Brain pericyte (primary cell): ENCODE results near the gene PLA2G4A.

ENCODE experiments used
- DNase-seq: peaks from one replicate; pipeline ENCODE4 v3.0.0-alpha.2; 2012; ENCODE audit warnings: low read depth, low spot score

Gene PLA2G4A

DNA sequence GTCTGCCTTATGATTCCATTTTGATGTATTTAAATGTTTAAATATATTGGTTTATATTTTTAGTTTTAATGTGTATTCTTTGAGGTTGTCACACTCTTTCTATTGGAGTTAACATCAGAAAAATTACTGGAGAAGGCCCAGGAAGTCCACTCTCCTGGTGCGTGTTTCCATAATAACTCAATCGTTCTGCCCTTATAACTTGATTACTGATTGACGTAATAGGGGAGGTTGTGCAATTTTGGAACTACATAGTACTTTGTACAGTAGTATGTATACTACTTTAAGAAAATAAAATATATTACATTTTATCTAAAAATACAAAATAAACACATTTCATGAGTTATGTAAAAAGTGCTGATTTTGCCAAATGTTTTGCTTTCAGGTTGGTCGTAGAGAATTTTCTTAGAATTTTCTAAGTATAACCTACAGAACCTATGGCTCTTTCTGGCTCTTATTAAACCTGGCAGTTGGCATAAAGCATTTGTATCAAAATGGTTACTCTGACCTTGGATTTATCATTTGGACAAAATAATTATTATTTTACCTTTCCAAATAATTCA, 5.7 kb downstream of the PLA2G4A start:
- DNase-seq: no peak

DNA sequence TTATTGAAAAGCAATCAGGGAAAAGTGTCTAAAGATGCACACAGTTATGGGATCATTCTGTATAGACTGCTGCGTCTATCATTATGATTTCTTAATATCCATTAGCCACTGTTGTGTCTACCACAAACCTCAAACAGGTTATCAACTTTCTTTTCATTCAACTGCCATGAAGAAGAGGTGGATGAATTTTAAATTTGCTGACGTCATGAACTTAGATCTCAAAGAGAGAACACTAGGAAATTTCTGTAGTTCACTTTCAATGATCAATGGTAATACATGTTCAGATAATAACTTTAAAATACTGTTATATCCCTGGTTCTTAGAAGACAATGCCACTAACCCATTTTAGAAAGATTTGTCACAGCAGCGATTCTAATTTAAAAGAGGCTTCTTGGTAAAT, 6.7 kb downstream of the PLA2G4A start:
- DNase-seq: no peak

DNA sequence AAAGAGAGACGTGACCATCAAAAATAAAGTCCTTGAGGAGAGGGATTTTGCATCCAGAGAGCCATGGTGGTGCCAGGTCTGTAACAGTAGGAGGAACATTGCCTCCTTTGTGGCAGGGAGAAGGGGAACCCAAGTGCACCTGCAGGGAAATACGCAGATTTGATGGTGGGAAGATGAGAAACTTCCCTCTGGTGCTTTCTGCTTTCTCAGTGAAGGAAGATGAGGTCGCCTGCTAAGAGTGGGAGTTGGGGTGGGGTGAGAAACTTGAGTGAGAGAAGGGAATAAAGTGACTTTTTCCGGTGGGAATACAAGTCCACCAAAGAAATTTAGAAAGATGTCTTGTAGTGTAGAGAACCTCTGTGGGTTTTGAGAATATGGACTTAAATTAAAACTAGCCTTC, 9.1 kb downstream of the PLA2G4A start:
- no peak for DNase-seq

DNA sequence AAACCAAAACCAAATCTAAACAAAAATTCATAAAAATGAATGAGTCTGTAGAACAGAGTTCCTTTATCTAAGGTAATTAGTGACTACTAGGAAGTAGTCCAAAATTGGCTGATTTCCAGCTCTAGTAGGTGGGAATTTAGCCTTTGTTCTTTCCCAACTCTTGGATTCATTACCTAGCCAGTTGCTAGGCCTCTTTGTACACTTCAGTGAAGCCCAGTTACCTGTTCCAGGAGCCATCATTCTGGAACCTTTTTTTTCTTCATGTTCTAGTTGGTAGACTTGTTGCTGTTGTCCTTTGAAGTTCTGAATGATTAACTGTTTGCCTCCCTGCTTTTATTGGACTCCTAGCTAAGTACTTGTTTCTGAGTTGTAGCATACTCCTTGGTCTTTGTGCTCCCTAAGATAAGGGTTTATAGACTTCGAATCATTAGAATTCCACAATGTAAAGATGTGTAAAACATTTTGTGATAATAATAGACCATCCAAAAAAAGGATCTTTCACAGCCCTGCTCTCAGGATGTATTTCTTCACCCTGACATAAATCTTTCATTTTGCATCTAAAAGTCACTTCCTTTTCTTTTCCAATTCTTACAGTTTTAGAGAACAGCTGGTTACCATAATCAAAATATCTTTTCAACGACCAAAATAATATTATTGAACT, 9.8 kb downstream of the PLA2G4A start:
- DNase-seq: no peak

DNA sequence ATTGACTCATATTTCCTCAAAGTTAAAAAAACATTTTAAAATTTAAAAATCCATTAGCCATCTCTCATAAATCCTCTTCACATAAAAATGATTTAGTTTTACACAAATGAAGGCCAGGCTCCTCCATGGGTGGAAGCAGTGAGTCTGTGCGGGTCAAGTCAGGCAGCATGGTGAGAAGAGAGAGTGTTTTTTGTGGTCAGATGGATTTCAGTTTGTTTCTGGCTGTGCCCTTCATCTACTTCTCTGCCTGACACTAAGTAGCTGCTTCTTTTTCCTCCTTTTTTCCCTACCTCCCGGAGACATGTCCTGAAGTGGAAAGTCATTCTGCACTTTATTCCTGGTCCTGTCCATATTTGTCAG, 10.3 kb downstream of the PLA2G4A start:
- no peak for DNase-seq

DNA sequence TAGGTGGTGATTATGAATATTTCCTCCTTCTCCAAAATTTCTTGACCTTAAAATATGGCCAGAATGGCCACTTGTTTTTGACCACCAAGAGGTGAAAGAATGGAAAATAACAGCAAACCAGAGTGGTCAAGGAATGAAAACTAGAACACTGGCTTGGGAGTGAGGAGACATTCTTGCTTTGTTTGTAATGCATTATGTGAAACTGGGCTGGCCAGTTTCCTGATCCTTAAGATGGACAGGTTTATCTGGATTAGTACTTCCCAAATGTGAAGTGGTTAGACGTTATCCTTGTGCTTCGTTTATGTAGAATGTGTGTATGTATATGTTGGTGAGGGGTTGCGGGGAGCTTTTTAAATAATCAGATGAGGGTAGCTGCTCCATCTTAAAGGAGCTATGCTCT, 12.8 kb downstream of the PLA2G4A start:
- no peak for DNase-seq

DNA sequence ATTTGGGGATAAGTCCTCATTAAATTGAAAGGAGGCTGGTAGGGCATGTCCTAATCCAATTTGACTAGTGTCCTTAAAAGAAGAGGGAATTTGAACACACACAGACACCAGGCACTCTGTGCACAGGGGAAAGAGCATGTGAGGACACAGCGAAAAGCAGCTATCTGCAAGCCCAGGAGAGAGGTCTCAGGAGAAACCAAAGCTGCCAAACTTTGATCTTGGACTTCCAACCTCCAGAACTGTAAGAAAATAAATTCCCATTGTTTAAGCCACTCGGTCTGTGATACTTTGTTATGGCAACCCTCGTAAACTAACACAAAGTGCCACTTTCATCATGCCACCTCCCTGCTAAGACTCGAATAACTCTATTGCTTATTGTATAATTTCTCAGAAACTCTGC, 13.8 kb downstream of the PLA2G4A start:
- no peak for DNase-seq

DNA sequence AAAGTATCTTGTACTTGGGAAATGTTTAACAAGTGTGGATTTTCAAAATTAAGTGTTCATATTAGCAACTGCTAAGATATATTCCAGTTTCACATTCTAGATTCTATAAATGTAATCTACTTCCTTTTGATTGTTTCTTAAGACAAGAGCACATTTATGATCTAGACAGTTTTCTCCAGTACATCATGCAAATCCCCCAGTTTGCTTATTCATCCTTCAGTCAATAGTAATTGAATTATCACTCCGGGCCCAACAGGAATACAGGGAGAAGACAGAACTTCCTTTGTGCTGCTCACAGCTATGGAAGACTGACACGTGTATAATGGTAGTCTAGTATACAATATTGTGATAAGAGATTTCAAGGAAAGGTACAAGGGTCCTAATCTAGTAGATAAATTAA, 14.5 kb downstream of the PLA2G4A start:
- no peak for DNase-seq

DNA sequence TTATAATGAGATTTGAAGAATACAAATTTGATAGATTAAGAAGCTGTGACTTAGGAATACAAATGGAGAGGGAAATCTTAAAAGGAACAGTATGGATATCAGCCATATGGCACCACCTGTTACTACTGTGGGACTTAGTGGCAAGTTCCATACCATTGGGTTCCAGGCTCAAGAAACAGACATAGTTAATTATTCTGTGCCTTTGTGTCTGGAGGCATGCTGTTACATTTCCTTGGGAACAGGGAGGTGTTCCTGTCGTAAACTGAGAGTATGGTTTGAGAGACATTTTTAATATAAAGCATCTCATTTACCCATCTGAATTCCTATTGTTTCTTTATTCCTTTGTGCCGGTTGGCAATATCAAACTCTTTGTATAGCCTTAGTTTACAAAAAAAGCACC, 15.2 kb downstream of the PLA2G4A start:
- DNase-seq: no peak

DNA sequence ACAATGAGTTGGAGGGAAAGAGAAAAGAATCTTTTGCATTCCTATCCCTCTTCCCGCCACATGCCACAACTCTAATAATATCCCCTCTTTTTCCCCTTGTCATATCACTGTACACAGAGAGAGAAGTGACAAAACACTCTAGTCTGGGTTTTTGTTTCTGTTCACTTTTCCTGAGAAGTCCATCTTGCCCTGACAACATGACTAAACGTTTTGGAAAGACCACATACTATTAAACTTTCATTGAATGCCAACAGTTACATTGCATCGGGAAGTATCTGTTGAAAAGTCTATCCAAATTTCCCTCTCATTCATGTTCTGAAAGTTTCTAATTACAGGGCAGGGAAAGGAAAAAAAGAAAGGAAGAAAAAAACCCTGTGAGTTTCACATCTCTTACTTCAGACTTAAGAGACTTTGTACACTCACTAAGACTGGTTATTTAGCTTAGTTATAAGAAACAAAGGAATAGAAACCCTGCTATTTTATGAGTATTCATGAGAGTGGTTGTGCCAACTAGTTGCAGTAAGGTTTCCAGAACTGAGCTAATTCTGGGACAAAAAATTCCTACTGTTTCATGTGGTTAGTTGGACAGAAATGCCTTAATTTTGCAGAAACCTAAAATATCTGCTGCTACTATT, 16.9 kb downstream of the PLA2G4A start:
- no peak for DNase-seq

DNA sequence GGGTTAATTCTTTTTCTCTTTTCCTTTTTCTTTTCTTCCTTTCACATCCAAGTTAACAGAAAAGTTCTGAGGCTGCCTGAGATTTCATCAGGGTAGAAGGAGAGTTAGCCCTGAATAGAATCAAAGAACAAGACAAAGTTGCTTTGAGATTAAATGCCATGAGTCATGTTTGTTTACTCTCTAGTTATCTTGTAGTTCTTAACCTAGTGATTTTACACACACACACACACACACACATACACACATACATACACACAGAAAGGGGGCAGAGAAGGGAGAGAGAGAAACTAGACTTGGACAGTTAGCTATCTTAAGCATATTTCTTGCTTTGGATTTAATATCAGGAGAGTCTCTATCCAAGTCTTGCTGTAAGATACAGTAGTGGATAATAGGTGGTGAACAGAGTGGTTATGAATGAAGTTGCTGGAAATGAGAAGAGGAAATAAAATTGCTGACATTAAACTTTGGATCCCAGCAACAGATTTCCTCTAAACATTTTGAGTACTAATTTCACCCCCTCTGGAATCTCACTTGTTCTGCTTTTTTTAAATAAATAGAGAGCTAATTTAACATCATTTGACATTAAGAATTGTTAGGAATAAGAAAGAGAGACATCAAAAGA, 19.9 kb downstream of the PLA2G4A start:
- DNase-seq: no peak

DNA sequence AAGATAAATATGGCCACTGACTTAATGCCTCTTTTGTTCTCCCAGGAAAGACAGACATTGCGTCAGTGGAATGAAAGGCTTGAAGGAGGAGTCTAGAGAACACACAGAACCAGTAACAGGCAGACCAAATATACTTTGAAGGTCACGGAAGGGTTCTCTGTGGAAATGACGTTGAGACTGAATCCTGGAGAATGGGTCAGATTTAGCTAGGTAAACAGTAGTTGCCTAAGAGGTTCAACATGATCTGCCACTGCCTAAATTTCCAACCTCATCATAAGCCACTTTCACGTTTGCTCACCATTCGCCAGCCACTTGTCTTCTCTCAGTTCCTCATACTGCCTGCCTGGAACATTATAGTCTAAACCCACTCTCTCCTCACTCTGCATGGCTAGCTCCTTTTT, 20.5 kb downstream of the PLA2G4A start:
- DNase-seq: no peak

DNA sequence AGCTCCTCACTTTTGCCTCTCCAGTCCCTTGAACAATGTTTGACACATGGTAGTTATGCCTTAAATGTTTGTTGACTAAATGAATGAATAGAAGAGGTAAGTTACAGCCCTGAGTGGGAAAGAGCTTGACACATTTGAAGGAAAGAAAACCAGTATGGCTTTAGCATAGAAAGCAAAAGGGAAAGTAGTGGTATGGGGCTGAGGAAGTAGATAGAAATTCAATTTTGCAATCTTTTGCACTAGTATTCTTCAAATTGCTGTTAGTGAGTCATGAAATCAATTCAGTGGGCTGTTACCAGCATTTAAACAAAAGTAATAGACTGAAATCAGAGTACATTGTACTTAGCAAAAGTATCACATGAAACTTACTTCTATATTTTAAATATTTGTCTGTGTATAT, 21.1 kb downstream of the PLA2G4A start:
- DNase-seq: no peak

DNA sequence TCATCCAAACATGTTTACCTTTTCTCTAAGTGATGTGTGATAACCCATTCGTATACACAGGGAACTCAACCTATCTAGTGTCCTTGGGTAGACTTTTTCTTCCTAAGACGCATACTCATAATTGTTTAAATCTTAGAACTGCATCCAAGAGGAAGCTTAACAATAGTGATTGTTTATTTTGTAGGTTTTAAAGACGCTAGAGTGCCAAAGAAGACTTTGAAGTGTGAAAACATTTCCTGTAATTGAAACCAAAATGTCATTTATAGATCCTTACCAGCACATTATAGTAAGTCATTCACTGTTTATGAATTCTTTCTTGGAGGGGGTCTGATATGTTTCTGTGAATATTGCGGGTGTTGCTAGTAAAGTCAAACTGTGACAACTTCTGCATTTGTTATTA, 25.4 kb downstream of the PLA2G4A start:
- no peak for DNase-seq

DNA sequence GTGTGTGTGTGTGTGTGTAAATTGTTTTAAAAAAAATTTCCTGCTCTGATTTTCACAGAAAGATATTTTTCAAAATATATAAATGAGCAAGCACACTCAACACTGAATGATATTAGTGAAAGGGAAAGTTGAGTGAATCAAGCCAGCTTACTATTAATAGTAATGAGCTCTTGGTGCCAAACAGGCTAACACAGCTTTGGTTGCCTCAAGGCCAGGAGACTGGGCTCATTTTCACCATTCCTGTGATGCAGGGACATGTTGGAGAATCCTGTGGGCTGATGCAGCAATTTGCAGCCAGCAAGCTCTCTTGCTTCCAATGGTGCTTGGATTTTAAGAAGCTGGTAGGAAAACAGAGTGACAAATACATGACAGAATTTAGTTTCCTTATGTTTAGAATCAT, 30.2 kb downstream of the PLA2G4A start:
- DNase-seq: no peak

DNA sequence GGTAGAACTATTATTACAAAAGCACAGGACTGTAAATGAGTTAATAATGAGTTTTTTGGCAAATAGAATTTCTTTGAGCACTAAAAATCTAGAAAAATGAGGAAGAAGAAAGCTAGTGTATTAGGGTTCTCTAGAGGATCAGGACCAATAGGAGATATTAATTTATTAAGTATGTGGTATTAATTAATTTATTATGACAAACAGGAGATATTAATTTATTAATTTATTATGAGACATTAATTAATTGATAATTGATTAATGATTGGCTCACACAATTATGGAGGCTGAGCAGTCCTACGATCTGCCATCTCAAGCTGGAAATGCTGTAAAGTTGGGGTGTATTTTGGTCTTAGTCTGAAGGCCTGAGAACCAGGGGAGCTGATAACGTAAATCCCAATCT, 31.2 kb downstream of the PLA2G4A start:
- no peak for DNase-seq

DNA sequence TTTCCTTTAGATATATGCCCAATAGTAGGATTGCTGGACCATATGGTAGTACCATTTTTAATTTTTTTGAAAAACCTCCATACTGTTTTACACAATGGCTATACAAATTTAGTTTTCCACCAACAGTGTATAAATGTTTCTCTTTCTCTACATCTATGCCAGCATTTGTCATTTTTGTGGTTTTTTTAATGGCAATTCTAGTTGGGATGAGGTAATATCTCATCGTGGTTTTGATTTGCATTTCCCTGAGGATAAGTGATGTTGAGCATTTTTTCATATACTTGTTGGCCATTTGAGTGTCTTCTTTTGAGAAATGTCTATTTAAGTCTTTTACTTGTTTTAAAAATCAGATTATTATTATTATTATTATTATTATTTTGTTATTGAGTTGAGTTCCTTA, 35.5 kb downstream of the PLA2G4A start:
- DNase-seq: no peak

DNA sequence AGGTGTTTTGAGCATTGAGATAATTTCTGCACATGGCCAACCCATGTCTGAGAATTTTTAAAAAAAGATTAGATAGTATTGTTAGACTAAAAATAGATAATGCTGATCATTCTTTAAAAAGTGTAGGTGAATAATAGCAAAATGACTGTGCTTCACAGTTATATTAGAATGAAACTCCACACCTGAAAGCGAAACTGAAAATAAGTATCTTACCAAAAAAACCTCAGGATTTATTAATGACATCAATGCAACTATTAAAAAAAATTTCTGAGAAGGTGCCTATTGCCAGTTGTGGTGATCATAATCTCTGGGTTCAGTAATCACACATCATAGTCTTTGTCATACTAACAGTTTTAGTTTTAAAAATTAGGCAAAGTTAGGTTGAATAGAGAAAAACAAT, 36.5 kb downstream of the PLA2G4A start:
- no peak for DNase-seq

DNA sequence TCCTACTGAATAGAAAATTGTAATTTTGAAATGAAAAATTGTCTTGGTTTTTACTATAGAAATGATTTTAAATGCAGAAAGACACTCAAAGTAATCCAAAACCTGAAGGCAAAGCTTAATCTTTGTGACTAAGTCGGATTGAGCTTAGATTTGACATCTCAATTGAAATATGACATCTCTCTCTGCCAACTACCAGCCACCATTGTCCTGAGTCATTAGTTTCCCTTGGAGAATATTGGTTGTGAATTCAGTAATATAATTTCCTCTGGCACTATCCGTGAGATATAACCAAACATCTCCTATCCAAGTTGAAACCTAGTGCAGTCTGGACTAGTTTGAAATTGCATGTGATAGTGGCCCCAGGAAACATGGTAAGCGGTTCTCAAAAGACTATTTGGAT, 37.1 kb downstream of the PLA2G4A start:
- no peak for DNase-seq

DNA sequence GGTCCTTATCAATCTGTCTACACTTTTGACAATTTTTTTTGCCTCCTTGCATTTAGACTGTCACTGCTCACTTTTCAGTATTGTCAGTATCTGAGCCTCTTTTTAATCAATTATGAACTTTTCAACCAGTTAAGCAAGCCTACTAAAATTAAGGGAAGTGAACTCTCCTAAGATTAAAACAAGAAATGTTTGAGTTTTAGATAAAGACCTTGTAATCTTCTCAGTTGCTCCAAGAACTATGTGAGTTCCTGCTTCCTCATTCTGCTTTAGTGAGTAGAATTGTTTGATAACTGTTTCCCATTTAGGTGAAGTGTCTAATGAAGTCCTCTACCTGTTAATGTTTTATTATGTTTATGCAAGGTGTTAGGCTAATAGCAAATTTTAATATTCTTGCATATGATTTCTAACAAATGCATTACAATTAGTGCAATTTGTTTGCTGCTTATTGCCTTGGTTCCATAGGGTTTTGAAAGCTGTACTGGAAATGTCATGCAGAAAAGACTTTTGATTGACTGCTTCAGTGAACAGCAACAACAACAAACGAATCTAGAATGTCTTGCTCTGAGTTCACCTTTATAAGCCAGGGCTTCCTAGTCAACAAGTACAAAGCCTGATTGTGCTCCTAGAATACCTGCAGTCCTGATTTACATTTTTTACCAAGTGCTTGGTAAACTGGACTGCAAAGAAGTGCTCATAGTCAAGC, 40.9 kb downstream of the PLA2G4A start:
- DNase-seq: no peak

DNA sequence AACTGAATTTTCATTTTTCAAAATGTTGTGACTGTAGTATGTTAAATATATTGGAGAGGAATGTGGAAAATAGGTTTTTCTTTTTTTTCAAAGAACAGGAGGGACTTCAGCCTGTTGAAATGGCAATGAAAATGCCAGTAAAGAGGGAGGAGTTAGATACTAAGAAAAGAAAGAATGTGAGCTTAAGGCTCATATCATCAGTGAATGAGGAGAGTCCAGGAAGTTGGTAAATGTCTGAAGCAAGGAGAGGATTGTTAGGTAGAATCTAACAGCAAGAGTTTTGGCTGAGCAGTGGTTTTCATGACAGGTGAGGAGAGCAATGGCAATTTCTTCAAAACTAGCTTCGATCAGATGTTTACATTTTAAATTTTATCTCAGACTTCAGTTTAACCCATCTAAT, 43.0 kb downstream of the PLA2G4A start:
- no peak for DNase-seq

DNA sequence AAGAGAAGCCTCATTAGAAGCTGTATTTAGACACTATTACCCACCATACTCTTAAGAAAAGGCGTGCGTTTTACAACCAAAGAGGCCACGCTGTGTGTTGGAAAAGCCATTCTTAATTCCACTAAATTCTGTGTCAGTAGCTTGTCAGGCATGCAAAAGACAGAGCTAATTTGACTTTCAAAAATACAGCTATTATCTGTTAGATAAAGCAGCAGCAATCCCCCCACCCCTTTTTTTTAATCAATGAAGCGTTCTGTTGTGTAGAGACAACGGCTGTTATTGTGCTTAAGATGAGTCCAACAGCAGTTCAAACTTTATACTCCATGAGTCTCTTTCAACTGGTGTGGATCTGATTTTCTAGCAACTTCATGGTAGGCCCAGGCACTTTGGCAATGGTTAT, 43.5 kb downstream of the PLA2G4A start:
- DNase-seq: no peak

DNA sequence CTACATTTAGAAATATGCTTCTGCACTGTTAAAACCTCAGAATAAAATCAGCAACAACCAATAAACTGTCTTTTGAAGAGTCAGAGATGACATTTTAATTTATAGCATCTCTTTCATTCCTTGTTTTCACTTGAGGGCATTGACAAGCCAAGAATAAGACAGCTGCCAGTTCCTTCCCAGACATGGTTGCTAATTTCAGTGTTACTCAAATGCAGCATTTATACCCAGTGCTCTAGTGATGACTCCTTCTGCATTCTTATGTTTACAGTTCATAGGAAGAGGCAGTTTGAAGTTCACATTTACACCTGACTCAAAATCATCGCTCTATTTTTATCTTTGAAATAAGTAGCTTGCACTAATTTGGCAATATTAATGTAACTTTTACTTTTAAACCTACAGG, 44.9 kb downstream of the PLA2G4A start:
- DNase-seq: no peak
